IMR-90 (cell line): ENCODE data around the gene KDM2B. TPM values are rescaled to one million over a fixed set of nuclear protein-coding genes. Genes with fewer than 3 reads are reported as not detected.

Source experiments
- ATAC-seq: fragments of 200-7000 bp; cut with Tn5 transposase; 2 replicates; pipeline ENCODE4 v1.9.1; 2020; ENCODE audit warnings: low read depth, mild to moderate bottlenecking, moderate library complexity
- BruUV-seq: library from RNA; stranded (reverse); fragments of 400-500 nt; replicated peaks from 2 replicates; lab custom pipeline; 2021; lab: Mats Ljungman, UMichigan
- CTCF ChIA-PET: fragments of 300-600 bp; formaldehyde crosslinking; extraction: SDS; loops from one replicate; lab custom pipeline; 2021; ENCODE audit warnings: antibody characterized with exemption; lab: Yijun Ruan, JAX
- POLR2A ChIA-PET: fragments of 300-600 bp; sonication (Branson Sonifier 250); formaldehyde crosslinking; loops from one replicate; lab custom pipeline; 2022; ENCODE audit warnings: antibody characterized with exemption; ENCODE audit not compliant: unreplicated experiment; lab: Charles Lee
- DNase-seq: peaks from one replicate; pipeline ENCODE4 v3.0.0; 2013
- H2AFZ ChIP-seq: replicated peaks from 2 replicates; pipeline ENCODE3; 2013; ENCODE audit warnings: low read length, mild to moderate bottlenecking; ENCODE audit not compliant: poor library complexity
- H2AK5ac ChIP-seq: 2 replicates; pipeline ENCODE4 v1.6.1; 2013; ENCODE audit warnings: low read depth, low read length, inconsistent platforms
- H2AK9ac ChIP-seq: replicated peaks from 2 replicates; pipeline ENCODE3; 2013; ENCODE audit warnings: mild to moderate bottlenecking, low read depth, low read length, moderate library complexity; ENCODE audit not compliant: poor library complexity
- H2BK120ac ChIP-seq: 2 replicates; pipeline ENCODE4 v1.6.1; 2013; ENCODE audit warnings: low read depth, low read length, inconsistent platforms
- H2BK15ac ChIP-seq: 3 replicates; pipeline ENCODE4 v1.6.1; 2013; ENCODE audit warnings: low read depth, low read length, inconsistent platforms
- H2BK20ac ChIP-seq: 2 replicates; pipeline ENCODE4 v1.6.1; 2013; ENCODE audit warnings: low read depth, mild to moderate bottlenecking, inconsistent platforms, low read length, moderate library complexity
- H2BK5ac ChIP-seq: 2 replicates; pipeline ENCODE4 v1.6.1; 2013; ENCODE audit warnings: mild to moderate bottlenecking, low read depth, low read length, inconsistent platforms; ENCODE audit not compliant: poor library complexity, severe bottlenecking
- H3K14ac ChIP-seq: replicated peaks from 2 replicates; pipeline ENCODE4 v1.6.1; 2013; ENCODE audit warnings: low read depth, low read length, inconsistent platforms
- H3K18ac ChIP-seq: 2 replicates; pipeline ENCODE4 v1.6.1; 2013; ENCODE audit warnings: low read depth, low read length, control low read depth
- H3K23ac ChIP-seq: 2 replicates; pipeline ENCODE4 v1.6.1; 2013; ENCODE audit warnings: low read depth, low read length, inconsistent platforms
- H3K27ac ChIP-seq: 2 replicates; pipeline ENCODE4 v1.5.1; 2013; ENCODE audit warnings: mild to moderate bottlenecking, control low read depth, low read length; ENCODE audit not compliant: insufficient read depth
- H3K27me3 ChIP-seq: 2 replicates; pipeline ENCODE4 v1.6.1; 2013; ENCODE audit warnings: low read length; ENCODE audit not compliant: control insufficient read depth, insufficient read depth
- H3K36me3 ChIP-seq: 2 replicates; pipeline ENCODE4 v1.6.1; 2013; ENCODE audit warnings: low read length, mixed read lengths; ENCODE audit not compliant: control insufficient read depth, insufficient read depth
- H3K4ac ChIP-seq: 2 replicates; pipeline ENCODE4 v1.6.1; 2013; ENCODE audit warnings: low read depth, low read length, inconsistent platforms
- H3K4me1 ChIP-seq: 2 replicates; pipeline ENCODE4 v1.6.1; 2013; ENCODE audit warnings: low read length, mixed read lengths; ENCODE audit not compliant: control insufficient read depth, insufficient read depth
- H3K4me2 ChIP-seq: 2 replicates; pipeline ENCODE4 v1.6.1; 2013; ENCODE audit warnings: low read depth, mild to moderate bottlenecking, control low read depth, low read length, moderate library complexity
- H3K4me3 ChIP-seq: 2 replicates; pipeline ENCODE4 v1.5.1; 2013; ENCODE audit warnings: low read depth, mild to moderate bottlenecking, control low read depth, low read length, moderate library complexity; ENCODE audit not compliant: insufficient read depth
- H3K56ac ChIP-seq: 2 replicates; pipeline ENCODE4 v1.6.1; 2013; ENCODE audit warnings: low read length, inconsistent platforms; ENCODE audit not compliant: insufficient read depth; ENCODE audit errors: extremely low read depth
- H3K79me1 ChIP-seq, 2 experiments: 2 replicates each; pipeline ENCODE4 v1.6.1; 2013; ENCODE audit warnings: low read length in 2 of 2, inconsistent platforms in 1 of 2, low read depth in 1 of 2
- H3K9ac ChIP-seq: 2 replicates; pipeline ENCODE4 v1.6.1; 2013; ENCODE audit warnings: low read depth, low read length, control low read depth
- H3K9me1 ChIP-seq: 2 replicates; pipeline ENCODE4 v1.6.1; 2013; ENCODE audit warnings: low read length, inconsistent platforms; ENCODE audit not compliant: insufficient read depth
- H3K9me3 ChIP-seq: 2 replicates; pipeline ENCODE4 v1.6.1; 2013; ENCODE audit warnings: low read length; ENCODE audit not compliant: control insufficient read depth, insufficient read depth
- H4K20me1 ChIP-seq: 2 replicates; pipeline ENCODE4 v1.6.1; 2013; ENCODE audit warnings: low read length, inconsistent platforms; ENCODE audit not compliant: insufficient read depth
- H4K5ac ChIP-seq: 2 replicates; pipeline ENCODE4 v1.6.1; 2013; ENCODE audit warnings: mild to moderate bottlenecking, low read depth, low read length, control low read depth
- H4K8ac ChIP-seq, 2 experiments: 2 replicates each; pipeline ENCODE4 v1.6.1; 2013; ENCODE audit warnings: low read depth in 2 of 2, low read length in 2 of 2, control low read depth in 1 of 2, inconsistent platforms in 1 of 2
- H4K91ac ChIP-seq: 2 replicates; pipeline ENCODE4 v1.6.1; 2013; ENCODE audit warnings: low read depth, low read length, inconsistent platforms; ENCODE audit not compliant: insufficient read depth
- BHLHE40 ChIP-seq: fragments of 150-350 bp; IDR thresholded peaks from 2 replicates; pipeline ENCODE4 v1.6.1; 2016; ENCODE audit warnings: mild to moderate bottlenecking, low read depth, low read length
- CEBPB ChIP-seq: IDR thresholded peaks from 2 replicates; pipeline ENCODE4 v1.6.1; 2012; ENCODE audit warnings: low read depth, low read length, improper control_type of control experiment
- CHD1 ChIP-seq: IDR thresholded peaks from 2 replicates; pipeline ENCODE4 v1.6.1; 2012; ENCODE audit warnings: low read depth, low read length, improper control_type of control experiment
- FOS ChIP-seq: fragments of 150-350 bp; IDR thresholded peaks from 2 replicates; pipeline ENCODE4 v1.6.1; 2016; ENCODE audit warnings: low read depth, low read length
- MAZ ChIP-seq: IDR thresholded peaks from 2 replicates; pipeline ENCODE4 v1.6.1; 2012; ENCODE audit warnings: low read depth, mild to moderate bottlenecking, low read length, improper control_type of control experiment, moderate library complexity, borderline replicate concordance
- MXI1 ChIP-seq: IDR thresholded peaks from 2 replicates; pipeline ENCODE4 v1.6.1; 2012; ENCODE audit warnings: low read depth, mild to moderate bottlenecking, low read length, moderate library complexity, borderline replicate concordance
- NFE2L2 ChIP-seq: fragments of 150-350 bp; IDR thresholded peaks from 2 replicates; pipeline ENCODE4 v1.6.1; 2016; ENCODE audit warnings: low read depth, mild to moderate bottlenecking, low read length
- POLR2A ChIP-seq: IDR thresholded peaks from 2 replicates; pipeline ENCODE4 v1.6.1; 2012; ENCODE audit warnings: mild to moderate bottlenecking, low read depth, low read length
- RAD21 ChIP-seq: IDR thresholded peaks from 2 replicates; pipeline ENCODE4 v1.6.1; 2012; ENCODE audit warnings: low read length, improper control_type of control experiment
- RCOR1 ChIP-seq: IDR thresholded peaks from 2 replicates; pipeline ENCODE4 v1.6.1; 2012; ENCODE audit warnings: mild to moderate bottlenecking, low read length, improper control_type of control experiment; ENCODE audit not compliant: insufficient replicate concordance
- RFX5 ChIP-seq: IDR thresholded peaks from 2 replicates; pipeline ENCODE4 v1.8.0; 2012; ENCODE audit warnings: low read depth, mild to moderate bottlenecking, low read length, moderate library complexity
- SMC3 ChIP-seq: fragments of 150-350 bp; IDR thresholded peaks from 2 replicates; pipeline ENCODE4 v1.6.1; 2016; ENCODE audit warnings: low read depth, mild to moderate bottlenecking, antibody characterized with exemption, low read length, moderate library complexity
- WGBS, 2 experiments: methylation state at CpG; one replicate each; pipeline versions ENCODE4 v1.1.5 to v1.1.7; 2013; ENCODE audit warnings: missing lambda C conversion rate in 2 of 2; ENCODE audit not compliant: insufficient read length in 1 of 2; ENCODE audit errors: extremely low coverage in 2 of 2; 5-methylcytosine and 5-hydroxymethylcytosine counted together
- dilution Hi-C: fragments of 300-500 bp; cut with HindIII; formaldehyde crosslinking; loops from one replicate; pipeline ENCODE4 v1.14.3; 2018; ENCODE audit warnings: low sequenced_read_pairs; ENCODE audit not compliant: unreplicated experiment
- in situ Hi-C: fragments of 300-500 bp; cut with MboI; formaldehyde crosslinking; loops from 3 replicates; pipeline ENCODE4 v1.14.3; 2019; ENCODE audit warnings: low sequenced_read_pairs, inconsistent platforms, mixed read lengths
- intact Hi-C: fragments of 100-400 bp; cut with micrococcal nuclease; formaldehyde crosslinking; loops from 2 replicates; pipeline ENCODE4 v1.10.0; 2022
- polyA plus RNA-seq, 3 experiments: library from polyadenylated mRNA; depleted of rRNA; stranded (reverse); fragments of >200 nt; gene quantifications; 2 replicates each; pipeline ENCODE4 v1.2.3, GENCODE V29; 2012; ENCODE audit warnings: low replicate concordance in 1 of 3
- total RNA-seq: library from RNA; depleted of rRNA; stranded (reverse); fragments of >200 nt; gene quantifications from 2 replicates; pipeline ENCODE4 v1.2.3, GENCODE V29; 2012
- TF ChIP-seq, protein P1 (sequence below): fragments of 150-350 bp; IDR thresholded peaks from 2 replicates; pipeline ENCODE4 v1.6.1; 2016; ENCODE audit warnings: low read depth, mild to moderate bottlenecking, low read length, moderate library complexity, borderline replicate concordance
- TF ChIP-seq, protein P2 (sequence below): conservative IDR thresholded peaks from 2 replicates; pipeline ENCODE4 v1.5.1; 2012; ENCODE audit warnings: mild to moderate bottlenecking, low read depth, low read length, improper control_type of control experiment
- TF ChIP-seq, protein P3 (sequence below): fragments of 150-350 bp; IDR thresholded peaks from 2 replicates; pipeline ENCODE4 v1.6.1; 2017; ENCODE audit warnings: mild to moderate bottlenecking, antibody characterized with exemption, low read length, low read depth

The KDM2B gene
- total and polyA plus RNA-seq, 2 of the 4 experiments (the other 2 are of a cell fraction): 22.6 to 24.2 TPM

DNA sequence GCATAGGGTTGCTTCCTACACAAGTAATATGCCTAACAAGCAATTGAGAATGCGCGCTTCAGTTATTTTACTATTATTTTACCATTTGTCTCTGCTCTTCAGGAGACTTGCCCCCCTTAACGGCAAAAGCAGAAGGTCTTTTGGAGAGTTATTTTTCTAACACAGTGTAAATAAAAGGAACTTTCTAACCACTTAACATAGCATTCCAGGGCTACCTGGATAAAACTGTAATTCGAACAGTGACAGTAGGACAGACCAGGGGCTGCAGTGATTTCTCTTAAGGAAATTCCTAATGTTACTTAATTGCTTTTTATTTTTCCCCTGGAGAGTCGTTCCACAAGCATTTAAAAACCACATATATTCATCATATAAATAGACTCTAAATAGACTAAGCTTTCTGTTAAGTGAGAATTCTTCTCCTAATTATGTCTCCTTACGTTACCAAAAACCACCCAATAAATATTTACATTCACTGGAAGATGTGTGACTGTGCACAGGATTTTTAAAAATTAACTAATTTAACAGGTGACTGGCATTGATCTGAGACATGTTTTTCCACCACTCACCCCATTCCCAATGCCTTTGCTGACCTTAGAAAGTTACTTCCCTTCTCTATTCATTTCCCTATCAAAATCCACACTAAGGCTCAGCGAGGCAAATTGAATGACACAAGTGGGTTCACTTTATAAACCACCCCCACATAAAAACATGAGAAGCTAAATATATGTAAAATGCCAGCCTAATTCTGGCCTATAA is 108.5 kb downstream of the KDM2B start:
- H2AK5ac ChIP-seq: no peak overlapping the region
- intact Hi-C loops: no loop called here
- no peak overlapping the region for H4K5ac ChIP-seq
- no peak overlapping the region for H3K4me3 ChIP-seq
- BruUV-seq: no TSS peak
- H2BK15ac ChIP-seq: no peak overlapping the region
- ChIA-PET CTCF (no interaction called here), POLR2A (no interaction called here)
- no peaks in the 10 kb centered on the region for H3K36me3 ChIP-seq
- H2AK9ac ChIP-seq: no peak overlapping the region
- H3K18ac ChIP-seq: no peak overlapping the region
- in situ Hi-C loops: no loop called here
- H3K9me3 ChIP-seq: no peaks in the 10 kb centered on the region
- ATAC-seq (peak; percentile 2; the same call in 1 of the 2 replicates), DNase-seq (no peak)
- no peak overlapping the region for H3K9ac ChIP-seq
- H4K8ac ChIP-seq: no peak overlapping the region
- H3K14ac ChIP-seq: no peak overlapping the region
- no peak overlapping the region for H2BK5ac ChIP-seq
- H3K23ac ChIP-seq: no peak overlapping the region
- peaks cover 8% of the 10 kb centered on the region for H3K4me1 ChIP-seq
- H2AFZ ChIP-seq: no peak overlapping the region
- no peak overlapping the region for H3K4ac ChIP-seq
- H2BK120ac ChIP-seq: no peak overlapping the region
- no peaks in the 10 kb centered on the region; the same call in none of the 2 replicates for H3K9me1 ChIP-seq
- H4K20me1 ChIP-seq: peaks cover 3% of the 10 kb centered on the region
- peaks cover 3 to 17% of the 10 kb centered on the region in 2 experiments; a peak in 3 of 4 replicates for H3K79me1 ChIP-seq
- no peak overlapping the region for H4K91ac ChIP-seq
- WGBS, 2 experiments: no CpG with 5 or more reads among the region's 7 CpGs
- peak overlapping the region; percentile 72; the same call in 1 of the 2 replicates for H3K4me2 ChIP-seq
- dilution Hi-C loops: no loop called here
- no peaks in the 10 kb centered on the region for H3K27me3 ChIP-seq
- H3K27ac ChIP-seq: no peak overlapping the region
- no peak overlapping the region for H3K56ac ChIP-seq
- no peak overlapping the region for H2BK20ac ChIP-seq
- TF ChIP-seq MXI1 (no peak), POLR2A (no peak), NFE2L2 (no peak), FOS (no peak), CHD1 (no peak), RFX5 (no peak), RCOR1 (no peak), RAD21 (no peak), SMC3 (no peak), CEBPB (no peak), MAZ (no peak), BHLHE40 (no peak)
- TF ChIP-seq, protein P1, sequence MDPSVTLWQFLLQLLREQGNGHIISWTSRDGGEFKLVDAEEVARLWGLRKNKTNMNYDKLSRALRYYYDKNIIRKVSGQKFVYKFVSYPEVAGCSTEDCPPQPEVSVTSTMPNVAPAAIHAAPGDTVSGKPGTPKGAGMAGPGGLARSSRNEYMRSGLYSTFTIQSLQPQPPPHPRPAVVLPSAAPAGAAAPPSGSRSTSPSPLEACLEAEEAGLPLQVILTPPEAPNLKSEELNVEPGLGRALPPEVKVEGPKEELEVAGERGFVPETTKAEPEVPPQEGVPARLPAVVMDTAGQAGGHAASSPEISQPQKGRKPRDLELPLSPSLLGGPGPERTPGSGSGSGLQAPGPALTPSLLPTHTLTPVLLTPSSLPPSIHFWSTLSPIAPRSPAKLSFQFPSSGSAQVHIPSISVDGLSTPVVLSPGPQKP: no peak
- TF ChIP-seq, protein P2, sequence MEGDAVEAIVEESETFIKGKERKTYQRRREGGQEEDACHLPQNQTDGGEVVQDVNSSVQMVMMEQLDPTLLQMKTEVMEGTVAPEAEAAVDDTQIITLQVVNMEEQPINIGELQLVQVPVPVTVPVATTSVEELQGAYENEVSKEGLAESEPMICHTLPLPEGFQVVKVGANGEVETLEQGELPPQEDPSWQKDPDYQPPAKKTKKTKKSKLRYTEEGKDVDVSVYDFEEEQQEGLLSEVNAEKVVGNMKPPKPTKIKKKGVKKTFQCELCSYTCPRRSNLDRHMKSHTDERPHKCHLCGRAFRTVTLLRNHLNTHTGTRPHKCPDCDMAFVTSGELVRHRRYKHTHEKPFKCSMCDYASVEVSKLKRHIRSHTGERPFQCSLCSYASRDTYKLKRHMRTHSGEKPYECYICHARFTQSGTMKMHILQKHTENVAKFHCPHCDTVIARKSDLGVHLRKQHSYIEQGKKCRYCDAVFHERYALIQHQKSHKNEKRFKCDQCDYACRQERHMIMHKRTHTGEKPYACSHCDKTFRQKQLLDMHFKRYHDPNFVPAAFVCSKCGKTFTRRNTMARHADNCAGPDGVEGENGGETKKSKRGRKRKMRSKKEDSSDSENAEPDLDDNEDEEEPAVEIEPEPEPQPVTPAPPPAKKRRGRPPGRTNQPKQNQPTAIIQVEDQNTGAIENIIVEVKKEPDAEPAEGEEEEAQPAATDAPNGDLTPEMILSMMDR: no peak
- TF ChIP-seq, protein P3, sequence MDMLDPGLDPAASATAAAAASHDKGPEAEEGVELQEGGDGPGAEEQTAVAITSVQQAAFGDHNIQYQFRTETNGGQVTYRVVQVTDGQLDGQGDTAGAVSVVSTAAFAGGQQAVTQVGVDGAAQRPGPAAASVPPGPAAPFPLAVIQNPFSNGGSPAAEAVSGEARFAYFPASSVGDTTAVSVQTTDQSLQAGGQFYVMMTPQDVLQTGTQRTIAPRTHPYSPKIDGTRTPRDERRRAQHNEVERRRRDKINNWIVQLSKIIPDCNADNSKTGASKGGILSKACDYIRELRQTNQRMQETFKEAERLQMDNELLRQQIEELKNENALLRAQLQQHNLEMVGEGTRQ: no peak
